Stimulated activated CD8-positive, alpha-beta memory T cell treated with anti-CD3 and anti-CD28 coated beads, Interleukin-7, amount 100 ng/mL, for 24 hours (primary cell): ENCODE results near the gene HERPUD1.
"Not testable (repeated sequence)": the region's sequence is repeated elsewhere in the genome, so short reads cannot be mapped to it uniquely, and the experiment has no call there.

Experiments
- DNase-seq: peaks from one replicate; pipeline ENCODE4 v3.0.0-alpha.2; 2020; ENCODE audit warnings: low read depth

Gene HERPUD1

GRCh38 chr16:56934599-56935145, 2.7 kb downstream of the HERPUD1 start:
- not testable (repeated sequence) for DNase-seq

- DNase-seq = no peak
Observed at GRCh38 chr16:56935201-56935600, 3.3 kb downstream of the HERPUD1 start.

- no peak for DNase-seq
Observed at GRCh38 chr16:56936491-56936890, 4.5 kb downstream of the HERPUD1 start.

- no peak for DNase-seq
Observed at GRCh38 chr16:56936950-56937349, 5.0 kb downstream of the HERPUD1 start.

GRCh38 chr16:56938664-56939513, 6.9 kb downstream of the HERPUD1 start:
- no peak for DNase-seq

- DNase-seq = no peak
Observed at GRCh38 chr16:56939801-56940200, 7.9 kb downstream of the HERPUD1 start.

- no peak for DNase-seq
Observed at GRCh38 chr16:56941092-56941491, 9.2 kb downstream of the HERPUD1 start.

- DNase-seq = no peak
Observed at GRCh38 chr16:56941856-56942331, 10.0 kb downstream of the HERPUD1 start.

GRCh38 chr16:56943761-56944375, 11.9 kb downstream of the HERPUD1 start:
- DNase-seq = no peak

GRCh38 chr16:56944954-56945839, 13.3 kb downstream of the HERPUD1 start:
- DNase-seq = no peak

- no peak for DNase-seq
Observed at GRCh38 chr16:56945847-56946527, 14.0 kb downstream of the HERPUD1 start.

- DNase-seq = no peak
Observed at GRCh38 chr16:56946767-56947603, 15.0 kb downstream of the HERPUD1 start.

- no peak for DNase-seq
Observed at GRCh38 chr16:56947604-56947995, 15.7 kb downstream of the HERPUD1 start.

- DNase-seq = no peak
Observed at GRCh38 chr16:56948234-56948633, 16.3 kb downstream of the HERPUD1 start.

- no peak for DNase-seq
Observed at GRCh38 chr16:56950051-56950450, 18.1 kb downstream of the HERPUD1 start.

- DNase-seq = no peak
Observed at GRCh38 chr16:56950455-56950854, 18.5 kb downstream of the HERPUD1 start.

GRCh38 chr16:56950881-56951771, 19.2 kb downstream of the HERPUD1 start:
- peak; percentile 32 for DNase-seq

- no peak for DNase-seq
Observed at GRCh38 chr16:56953006-56953405, 21.1 kb downstream of the HERPUD1 start.

- DNase-seq = no peak
Observed at GRCh38 chr16:56956076-56956475, 24.1 kb downstream of the HERPUD1 start.

GRCh38 chr16:56956756-56957155, 24.8 kb downstream of the HERPUD1 start:
- DNase-seq = no peak
